GM19372 (cell line): Measurements from ENCODE around the gene GPRC5B.

ENCODE experiments used
- ATAC-seq: cut with Tn5 transposase; IDR thresholded peaks from one replicate; pipeline ENCODE4 v1.9.1; 2021; ENCODE audit warnings: mild to moderate bottlenecking, low read depth, moderate library complexity; ENCODE audit not compliant: unreplicated experiment

Gene GPRC5B, protein sequence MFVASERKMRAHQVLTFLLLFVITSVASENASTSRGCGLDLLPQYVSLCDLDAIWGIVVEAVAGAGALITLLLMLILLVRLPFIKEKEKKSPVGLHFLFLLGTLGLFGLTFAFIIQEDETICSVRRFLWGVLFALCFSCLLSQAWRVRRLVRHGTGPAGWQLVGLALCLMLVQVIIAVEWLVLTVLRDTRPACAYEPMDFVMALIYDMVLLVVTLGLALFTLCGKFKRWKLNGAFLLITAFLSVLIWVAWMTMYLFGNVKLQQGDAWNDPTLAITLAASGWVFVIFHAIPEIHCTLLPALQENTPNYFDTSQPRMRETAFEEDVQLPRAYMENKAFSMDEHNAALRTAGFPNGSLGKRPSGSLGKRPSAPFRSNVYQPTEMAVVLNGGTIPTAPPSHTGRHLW

DNA sequence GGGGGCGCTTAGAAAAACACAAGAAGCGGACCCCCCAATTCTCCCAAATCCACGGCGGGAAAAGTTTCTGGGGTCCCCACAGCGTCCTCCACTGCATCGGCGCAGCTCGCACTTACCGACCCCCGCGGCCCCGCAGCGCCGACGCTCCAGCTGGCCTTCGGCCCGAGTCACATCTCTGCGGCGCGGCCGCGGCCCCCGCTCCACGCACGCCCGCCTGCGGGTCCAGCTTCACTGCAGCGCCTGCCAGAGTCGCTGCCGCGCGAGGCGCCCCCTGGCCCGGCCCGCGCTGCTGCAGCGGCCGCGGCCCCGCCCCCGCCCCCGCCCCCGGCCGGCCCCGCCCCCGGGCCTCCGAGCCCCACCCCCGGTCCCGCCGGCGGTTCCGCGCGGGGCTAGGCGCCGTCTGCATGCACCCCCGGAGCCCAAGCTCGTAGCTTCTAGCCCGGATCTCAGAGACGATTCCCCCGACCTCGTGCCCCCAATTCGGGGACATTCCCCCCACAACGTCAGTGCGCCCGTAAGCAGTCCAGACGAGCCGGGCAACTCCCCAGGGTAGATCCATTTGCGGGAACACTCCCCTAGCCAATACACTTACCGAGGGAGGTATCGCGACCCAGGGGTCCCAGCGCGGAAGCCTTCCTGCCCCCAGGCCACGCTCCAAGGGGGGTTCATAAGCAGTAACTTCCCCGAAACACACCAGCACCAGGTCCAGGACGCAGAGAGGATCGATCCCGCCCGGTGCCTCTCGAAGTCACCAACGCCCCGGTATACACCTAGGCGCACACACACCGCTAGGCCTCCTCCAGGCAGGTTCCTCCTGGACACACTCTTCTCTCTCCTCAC is at the start of gene GPRC5B:
Gene GPRC5B (minus strand): TSS at position 238 of the 840 bp plus-strand sequence. CDS start 12,003 bp downstream, outside the sequence.
- no peak for ATAC-seq

DNA sequence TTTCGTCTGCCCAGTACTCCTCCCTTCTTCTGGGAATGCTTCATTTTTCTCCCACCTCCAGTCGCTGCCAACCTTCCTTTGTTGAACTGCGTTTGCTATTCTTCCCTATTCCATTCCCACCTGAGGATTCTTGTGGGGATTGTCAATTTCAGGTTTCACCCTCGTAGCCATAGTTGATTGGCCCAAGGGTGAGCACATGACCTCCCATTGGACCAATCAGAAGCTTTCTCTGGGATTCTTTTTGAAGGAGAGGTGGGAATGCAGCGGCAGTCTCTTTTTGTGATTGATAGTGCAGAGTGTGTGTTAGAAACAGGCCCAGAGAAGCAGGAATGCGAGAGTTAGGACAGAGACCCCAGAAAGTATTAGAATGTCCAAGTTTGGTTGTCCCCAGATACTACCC is 49.1 kb upstream of the GPRC5B start:
- ATAC-seq: no peak

DNA sequence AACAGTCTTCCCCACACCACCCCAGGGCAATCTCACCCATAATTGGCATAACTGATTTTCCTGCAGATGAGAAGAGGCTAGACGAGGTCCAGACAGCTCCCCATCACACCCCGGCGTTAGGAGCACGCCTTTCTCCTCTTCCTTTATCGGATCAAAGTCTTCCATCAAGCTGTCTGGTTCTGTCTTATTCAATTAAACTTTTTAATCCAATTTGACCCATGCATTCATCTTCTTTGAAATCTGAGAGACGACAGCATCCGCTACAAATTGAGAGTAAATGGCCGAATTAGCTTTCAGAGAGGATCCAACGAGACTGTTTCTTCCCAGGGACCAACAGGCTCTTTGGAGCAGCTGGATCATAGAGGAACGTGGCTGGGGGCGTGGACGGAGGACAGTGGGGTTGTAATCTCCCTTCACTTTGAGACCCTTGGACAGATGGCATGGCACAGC is 44.4 kb upstream of the GPRC5B start:
- no peak for ATAC-seq

DNA sequence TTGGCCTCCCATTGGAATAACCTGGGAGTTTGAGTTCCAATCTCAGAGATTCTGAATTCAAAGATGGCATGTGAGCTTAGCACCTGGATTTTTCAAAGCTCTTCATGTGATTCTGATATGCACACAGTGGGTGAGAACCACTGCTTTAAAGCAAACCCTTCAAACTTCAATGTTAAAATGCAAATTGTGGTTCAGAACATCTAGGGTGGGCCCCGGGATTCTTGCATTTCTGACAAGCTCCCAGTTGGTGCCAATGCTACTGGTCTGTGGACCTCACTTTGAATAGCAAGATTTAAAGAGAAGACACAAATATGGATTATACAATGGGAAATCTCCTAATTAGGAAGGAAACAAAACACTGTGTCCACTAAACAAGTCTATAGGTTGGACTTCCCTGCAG is 43.8 kb upstream of the GPRC5B start:
- ATAC-seq: no peak

DNA sequence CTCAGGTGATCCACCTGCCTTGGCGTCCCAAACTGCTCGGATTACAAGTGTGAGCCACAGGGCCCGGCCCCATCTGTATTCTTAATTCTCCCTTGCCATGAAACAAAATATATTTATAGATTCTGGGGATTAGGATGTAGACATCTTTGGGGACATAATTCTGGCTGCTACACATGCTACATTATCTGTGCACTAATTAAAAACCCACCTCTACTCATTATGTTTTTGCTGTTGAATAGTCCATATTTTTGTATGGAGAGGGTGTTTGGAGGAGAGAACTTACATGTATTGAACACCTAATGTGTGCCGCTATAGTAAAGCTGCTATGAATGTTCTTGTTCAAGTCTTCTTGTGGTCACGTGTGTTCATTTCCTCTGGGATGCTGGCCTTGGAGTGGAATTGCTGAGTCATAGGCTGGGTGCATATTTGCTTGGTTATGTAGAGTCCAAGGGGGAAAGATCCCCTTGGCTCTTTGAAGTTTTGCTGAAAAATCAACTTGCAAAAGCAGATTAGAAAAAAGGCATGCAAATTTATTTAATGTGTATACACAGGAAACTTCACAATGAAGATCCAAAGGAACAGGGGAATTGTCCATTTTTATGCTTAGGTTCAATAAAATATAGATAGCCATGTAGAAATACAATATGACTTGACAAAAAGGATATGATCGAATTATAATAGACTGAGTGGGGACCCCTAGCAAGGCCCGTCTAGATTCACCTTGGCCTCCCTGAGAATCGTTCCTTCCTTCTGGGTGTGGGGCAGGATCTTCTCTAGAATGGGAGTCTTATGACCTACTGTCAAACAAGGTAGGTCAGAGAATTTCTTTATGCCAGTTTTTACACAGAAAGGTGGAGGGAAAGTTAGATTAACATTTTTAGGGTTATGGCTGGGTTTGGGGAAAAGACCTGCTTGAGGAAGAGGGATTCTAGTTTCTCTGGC is 42.1 kb upstream of the GPRC5B start:
- no peak for ATAC-seq

DNA sequence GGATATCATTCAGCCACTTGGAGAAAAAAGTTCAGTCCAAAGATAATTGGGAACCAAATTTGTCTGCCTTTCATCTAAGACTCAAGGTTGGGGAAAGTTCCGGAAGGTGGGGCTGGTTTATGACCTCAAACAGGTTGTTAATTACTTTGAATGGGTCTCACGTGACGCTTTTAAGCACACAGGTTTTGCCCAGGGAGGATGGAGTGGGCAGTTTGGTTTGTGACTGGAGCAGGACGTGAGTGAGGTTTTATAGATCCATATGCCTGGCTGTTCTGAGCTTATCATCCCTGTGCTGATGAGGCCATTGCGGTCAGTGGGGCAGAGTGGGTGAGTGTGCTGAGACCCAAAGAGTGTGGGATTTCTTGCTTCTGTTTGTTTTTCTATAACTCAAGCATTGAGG is 38.7 kb upstream of the GPRC5B start:
- no peak for ATAC-seq

DNA sequence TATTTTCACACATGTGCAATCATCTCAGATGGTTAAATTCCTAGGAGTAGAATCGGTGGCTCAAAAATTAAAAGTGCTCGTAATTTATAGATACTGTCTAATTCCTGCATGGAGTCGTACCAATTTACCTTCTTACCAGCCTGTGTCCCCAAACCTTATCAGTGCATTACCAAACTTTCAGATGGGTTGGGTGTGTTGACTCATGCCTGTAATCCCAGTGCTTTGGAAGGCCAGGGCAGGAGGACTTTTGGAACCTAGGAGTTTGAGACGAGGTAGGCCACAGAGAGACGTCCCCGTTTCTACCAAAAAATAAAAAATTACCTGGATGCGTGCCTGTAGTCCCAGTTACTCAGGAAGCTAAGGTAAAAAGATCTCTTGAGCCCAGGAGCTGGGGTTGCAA is 34.5 kb upstream of the GPRC5B start:
- ATAC-seq: no peak

DNA sequence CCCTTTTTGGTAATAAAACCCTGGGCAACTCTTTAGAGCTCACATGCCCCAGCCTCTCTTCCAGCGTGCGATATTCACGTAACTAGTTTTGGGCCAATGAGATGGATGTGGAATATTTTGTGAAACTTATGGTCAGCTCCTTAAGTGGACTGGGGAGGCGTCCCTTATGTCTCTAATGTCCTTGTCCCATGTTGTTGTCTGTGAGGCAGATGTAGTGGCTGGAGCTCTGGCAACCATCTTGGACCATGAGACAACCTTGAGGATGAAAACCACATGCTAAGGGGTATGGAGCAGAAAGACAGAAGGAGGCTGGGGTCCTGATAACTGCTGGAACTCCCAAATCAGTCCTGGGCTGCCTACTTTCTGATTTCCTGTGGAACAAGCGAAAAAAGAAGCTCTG is 31.4 kb upstream of the GPRC5B start:
- ATAC-seq: no peak

DNA sequence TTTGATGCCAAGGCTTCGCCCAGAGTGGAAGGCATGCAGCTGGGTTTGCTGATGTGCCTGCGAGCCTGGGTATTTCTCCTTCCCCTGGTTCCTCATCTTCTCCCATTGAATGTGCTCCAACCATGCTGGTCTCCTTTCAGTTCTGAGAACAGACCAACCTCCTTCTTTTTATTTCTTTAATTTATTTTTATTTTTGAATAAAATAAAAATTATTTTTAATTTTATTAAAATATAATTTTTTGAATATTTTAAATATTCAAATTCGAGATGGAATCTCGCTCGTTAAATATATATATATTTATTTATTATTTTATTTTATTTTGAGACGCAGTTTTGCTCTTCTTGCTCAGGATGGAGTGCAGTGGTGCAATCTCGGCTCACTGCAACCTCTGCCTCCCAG is 30.2 kb upstream of the GPRC5B start:
- ATAC-seq: no peak

DNA sequence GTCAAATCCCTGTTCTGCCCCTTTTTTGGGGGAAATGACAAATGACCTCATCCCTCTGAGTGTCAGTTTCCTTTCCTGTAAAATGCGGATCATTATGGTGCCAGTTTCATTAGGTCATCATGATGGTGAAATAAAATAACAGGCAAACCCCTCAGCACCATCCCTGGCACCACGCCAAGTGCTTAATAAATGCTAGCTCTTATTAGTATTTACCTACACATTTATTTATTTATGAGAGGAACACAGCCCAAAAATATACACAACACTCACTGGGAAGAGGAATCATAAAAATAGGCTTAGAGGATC is 28.6 kb upstream of the GPRC5B start:
- no peak for ATAC-seq

DNA sequence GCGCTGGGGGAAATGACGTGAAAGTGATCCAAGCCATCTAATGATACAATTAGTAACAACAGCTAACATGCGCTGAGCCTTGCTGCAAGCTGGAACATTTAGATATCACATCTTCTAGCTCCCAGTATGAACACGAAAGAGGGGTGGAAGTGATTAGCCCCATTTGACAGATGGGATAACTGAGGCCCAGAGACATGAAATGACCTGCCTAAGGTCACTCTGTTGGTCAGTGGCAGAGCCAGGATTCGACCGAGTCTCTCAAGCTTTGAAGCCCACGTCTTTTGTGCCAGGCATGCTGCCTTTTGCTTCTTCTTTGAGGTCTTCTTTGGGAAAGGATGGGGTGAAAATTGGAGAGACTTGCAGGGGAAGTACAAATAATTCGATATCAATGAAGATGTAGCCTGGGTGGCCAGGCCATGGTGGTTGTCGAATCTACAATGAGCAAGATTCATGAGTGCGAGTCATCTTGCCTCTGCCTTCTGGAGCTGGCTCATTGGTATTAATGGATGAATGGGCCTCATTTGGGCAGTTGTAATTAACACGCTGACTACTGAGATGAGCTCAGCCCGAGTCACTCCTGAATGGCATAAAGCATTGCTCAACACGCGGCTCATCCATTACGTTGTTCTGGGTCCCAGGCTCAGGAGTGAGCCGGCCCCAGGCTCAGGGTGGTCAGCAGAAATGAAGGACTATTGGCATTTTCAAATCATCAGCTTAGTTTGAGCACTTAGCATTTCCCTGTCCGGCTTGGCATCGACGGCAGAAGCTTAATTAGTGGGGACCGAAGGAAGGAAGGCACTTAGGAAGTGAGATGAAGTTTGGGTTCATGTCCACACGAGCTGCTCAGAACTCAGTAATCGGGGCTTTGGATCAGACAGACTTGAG is 28.0 kb upstream of the GPRC5B start:
- ATAC-seq: no peak

DNA sequence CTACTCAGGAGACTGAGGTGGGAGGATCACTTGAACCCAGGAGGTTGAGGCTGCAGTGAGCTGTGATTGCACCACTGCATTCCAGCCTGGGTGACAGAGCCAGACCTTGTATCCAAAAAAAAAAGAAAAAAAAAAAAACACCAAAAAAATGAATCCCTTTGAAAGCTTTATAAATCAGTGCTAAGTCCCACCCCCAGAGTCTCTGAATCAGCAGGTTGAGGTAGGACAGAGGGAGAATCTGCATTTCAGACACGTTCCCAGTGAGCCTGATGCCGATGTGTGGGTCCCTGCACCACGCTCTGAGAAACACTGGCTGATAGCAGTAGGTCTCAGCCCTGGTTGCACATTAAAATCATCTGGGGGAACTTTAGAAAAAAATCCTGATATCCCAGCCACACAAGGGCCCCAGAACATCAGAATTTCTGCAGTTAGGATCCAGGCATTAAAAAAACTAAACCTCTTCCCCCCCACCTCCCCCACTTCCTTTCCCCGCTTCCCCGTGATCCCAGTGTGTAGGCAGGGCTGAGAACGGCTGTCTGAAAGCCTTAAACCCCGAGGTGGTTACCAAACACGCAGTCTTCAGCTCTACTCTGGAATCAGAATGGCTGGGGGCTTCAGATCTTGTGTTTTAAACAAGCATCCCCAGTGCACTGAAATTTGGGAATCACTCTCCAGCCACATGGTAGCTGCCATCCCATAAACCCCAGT is 27.3 kb upstream of the GPRC5B start:
- ATAC-seq: no peak

DNA sequence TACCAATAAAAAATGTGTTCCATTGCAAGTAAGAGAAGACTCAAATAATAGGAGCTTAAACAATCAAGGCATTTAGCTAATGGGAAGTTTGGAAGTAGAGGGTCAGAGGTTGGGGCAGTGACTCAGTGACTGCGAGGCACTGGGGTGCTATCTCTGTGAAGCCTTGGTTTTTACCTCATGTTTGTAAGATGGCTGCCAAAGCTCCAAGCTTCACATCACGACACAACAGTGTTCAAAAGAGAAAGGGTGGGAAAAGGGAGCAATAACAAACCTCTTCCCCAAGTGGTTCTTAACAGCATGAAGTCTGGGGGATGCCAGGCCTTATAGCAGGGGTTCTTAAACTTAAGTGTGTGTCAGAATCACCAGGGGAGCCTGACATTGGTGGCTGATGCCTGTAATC is 26.6 kb upstream of the GPRC5B start:
- ATAC-seq: no peak

DNA sequence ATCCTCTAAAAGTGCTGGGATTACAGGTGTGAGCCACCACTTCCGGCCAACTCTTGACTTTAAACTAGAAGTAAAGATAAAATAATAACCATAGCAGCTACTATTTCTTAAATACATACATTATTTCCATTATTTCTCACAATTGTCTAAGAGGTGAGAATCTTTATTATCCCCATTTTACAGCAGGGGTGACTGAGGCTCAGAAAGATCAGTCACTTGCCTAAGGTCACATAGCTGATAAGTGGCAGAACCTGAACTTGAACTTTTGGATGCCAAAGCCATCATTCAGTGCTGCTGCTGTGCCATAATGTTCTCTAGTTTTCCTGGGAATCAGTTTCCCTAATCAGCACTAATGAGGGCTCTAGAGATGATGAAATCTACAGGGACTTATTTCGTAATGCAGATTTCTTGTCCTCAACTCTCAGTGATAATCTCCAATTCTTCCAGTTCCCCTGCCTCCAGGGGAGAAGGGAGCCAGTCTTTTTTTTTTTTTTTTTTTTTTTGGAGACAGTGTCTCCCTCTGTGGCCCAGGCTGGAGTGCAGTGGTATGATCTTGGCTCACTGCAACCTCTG is 25.2 kb upstream of the GPRC5B start:
- ATAC-seq: no peak

DNA sequence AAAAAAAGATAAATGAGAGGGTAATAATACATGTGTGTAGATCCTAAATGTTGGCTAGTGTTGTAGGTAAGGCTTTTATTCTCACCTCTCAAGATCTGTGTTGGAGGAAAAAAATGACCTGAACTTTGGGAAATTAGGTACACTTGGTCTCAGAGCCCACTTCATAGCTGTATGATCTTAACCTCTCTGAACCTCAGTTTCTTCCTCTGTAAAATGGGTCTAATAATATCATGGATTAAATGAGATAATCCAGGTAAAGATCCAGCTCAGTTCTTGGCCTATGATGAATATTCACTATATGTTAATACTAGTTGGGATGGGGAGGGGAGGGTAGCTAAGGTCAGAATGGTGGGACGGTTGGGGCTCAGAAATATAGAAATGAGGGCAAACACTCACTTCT is 24.3 kb upstream of the GPRC5B start:
- no peak for ATAC-seq

DNA sequence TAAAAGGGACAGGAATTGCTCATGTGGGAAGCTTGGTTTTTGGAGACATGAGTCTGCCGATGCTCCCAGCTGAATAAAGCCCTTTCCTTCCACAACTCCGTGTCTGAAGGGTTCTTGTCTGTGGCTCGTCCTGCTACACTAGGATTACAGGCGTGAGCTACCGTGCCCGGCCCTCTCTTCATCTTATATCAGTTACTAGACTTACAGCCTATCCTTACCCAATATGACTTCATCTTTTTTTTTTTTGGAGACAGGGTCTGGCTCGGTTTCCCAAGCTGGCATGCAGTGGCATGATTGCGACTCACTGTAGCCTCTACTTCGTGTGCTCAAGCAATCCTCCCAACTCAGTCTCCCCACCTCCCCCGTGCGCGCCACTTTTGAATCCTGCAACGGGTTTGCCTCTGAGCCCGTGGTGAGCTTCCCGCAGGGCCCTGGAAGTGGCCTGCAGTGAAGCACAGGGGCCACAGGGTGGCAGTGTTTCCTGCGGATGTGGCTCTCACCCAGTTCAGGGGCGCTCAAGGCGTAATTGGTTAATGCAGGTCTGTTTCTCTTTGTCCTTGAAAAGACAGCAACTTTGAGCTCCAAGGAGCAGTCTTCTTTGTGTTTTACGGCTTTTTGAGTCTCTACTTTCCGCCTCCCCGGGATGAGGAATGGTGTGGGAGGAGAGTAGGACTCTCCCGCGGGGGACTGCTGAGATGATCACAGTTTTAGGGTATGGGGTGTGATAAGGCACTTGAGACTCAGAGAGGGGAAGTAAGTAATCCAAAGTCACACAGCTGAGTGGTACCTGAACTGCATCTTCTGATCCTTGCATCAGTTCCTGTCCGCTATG is 22.7 kb upstream of the GPRC5B start:
- no peak for ATAC-seq

DNA sequence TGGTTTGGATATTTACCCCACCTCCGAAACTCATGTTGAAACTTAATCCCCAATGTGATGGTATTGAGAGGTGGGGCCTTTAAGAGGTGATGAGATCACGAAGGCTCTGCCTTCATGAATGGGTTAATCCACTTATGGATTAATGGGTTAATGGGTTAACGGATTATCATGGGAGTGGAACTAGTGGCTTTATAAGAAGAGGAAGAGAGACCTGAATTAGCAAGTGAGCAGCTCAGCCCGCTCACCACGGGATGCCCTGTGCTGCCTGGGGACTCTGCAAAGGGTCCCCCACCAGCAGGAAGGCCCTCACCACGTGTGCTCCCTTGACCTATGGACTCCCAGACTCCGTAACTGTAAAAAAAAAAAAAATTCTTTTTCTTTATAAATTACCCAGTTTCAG is 16.5 kb upstream of the GPRC5B start:
- no peak for ATAC-seq

DNA sequence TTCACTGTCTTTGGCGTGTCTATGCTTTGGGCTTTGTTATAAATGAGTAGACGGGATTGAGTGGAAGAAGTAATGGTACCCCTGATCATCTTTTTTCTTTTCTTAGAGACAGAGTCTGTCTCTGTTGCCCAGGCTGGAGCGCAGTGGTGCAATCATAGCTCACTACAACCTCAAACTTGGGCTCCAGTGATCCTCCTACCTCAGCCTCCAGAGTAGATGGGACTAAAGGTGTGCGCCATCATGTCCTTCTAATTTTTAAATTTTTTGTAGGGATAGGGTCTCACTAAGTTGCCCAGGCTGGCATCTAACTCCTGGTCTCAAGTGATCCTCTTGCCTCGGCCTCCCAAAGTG is 14.9 kb upstream of the GPRC5B start:
- ATAC-seq: no peak
